ENCODE results near the gene GLT1D1.

GRCh38 chr12:128905003-128905544, 51.8 kb downstream of the GLT1D1 start:
- TF ChIP-seq CTCF (IDR thresholded peaks at IDR 0.05) (no peak), POLR2AphosphoS5 (IDR thresholded peaks at IDR 0.05; ENCODE audit: low read depth, low read length) (no peak), RFX5 (IDR thresholded peaks at IDR 0.05; ENCODE audit: low read length) (no peak), SIN3A (IDR thresholded peaks at IDR 0.05; ENCODE audit: borderline replicate concordance, low read depth, low read length) (no peak)
- TF ChIP-seq, protein P1, sequence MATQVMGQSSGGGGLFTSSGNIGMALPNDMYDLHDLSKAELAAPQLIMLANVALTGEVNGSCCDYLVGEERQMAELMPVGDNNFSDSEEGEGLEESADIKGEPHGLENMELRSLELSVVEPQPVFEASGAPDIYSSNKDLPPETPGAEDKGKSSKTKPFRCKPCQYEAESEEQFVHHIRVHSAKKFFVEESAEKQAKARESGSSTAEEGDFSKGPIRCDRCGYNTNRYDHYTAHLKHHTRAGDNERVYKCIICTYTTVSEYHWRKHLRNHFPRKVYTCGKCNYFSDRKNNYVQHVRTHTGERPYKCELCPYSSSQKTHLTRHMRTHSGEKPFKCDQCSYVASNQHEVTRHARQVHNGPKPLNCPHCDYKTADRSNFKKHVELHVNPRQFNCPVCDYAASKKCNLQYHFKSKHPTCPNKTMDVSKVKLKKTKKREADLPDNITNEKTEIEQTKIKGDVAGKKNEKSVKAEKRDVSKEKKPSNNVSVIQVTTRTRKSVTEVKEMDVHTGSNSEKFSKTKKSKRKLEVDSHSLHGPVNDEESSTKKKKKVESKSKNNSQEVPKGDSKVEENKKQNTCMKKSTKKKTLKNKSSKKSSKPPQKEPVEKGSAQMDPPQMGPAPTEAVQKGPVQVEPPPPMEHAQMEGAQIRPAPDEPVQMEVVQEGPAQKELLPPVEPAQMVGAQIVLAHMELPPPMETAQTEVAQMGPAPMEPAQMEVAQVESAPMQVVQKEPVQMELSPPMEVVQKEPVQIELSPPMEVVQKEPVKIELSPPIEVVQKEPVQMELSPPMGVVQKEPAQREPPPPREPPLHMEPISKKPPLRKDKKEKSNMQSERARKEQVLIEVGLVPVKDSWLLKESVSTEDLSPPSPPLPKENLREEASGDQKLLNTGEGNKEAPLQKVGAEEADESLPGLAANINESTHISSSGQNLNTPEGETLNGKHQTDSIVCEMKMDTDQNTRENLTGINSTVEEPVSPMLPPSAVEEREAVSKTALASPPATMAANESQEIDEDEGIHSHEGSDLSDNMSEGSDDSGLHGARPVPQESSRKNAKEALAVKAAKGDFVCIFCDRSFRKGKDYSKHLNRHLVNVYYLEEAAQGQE (IDR thresholded peaks at IDR 0.05; ENCODE audit: low read depth, low read length): no peak
